Neural cell (in vitro differentiated cells): ENCODE results near the gene BZW1. TPM values are rescaled to one million over a fixed set of nuclear protein-coding genes. Genes with fewer than 3 reads are reported as not detected.

Experiments used
- H2AFZ ChIP-seq: fragments of 200-600, 300-800 bp; sonication (generic), shearing (Covaris generic); 2 replicates; pipeline ENCODE4 v1.6.0; 2014; ENCODE audit warnings: low read depth, mild to moderate bottlenecking, antibody characterized with exemption, low read length, moderate library complexity
- H3F3A ChIP-seq: fragments of 200-600 bp; shearing (Covaris generic); 2 replicates; pipeline ENCODE4 v1.6.1; 2016; ENCODE audit warnings: mild to moderate bottlenecking, moderate library complexity, mixed read lengths, antibody characterized with exemption, low read length; ENCODE audit not compliant: insufficient read depth, poor library complexity, severe bottlenecking
- H3K27ac ChIP-seq: fragments of 200-600, 300-800 bp; sonication (generic), shearing (Covaris generic); 2 replicates; pipeline ENCODE4 v1.5.1; 2014; ENCODE audit warnings: mild to moderate bottlenecking, low read length, moderate library complexity
- H3K27me3 ChIP-seq: fragments of 300-800, 200-600 bp; sonication (generic), shearing (Covaris generic); 2 replicates; pipeline ENCODE4 v1.6.0; 2014; ENCODE audit warnings: mild to moderate bottlenecking, low read depth, low read length, moderate library complexity; ENCODE audit not compliant: insufficient read depth
- H3K36me3 ChIP-seq: fragments of 300-800, 200-600 bp; sonication (generic), shearing (Covaris generic); 2 replicates; pipeline ENCODE4 v1.5.1; 2014; ENCODE audit warnings: mild to moderate bottlenecking, antibody characterized with exemption, low read length, moderate library complexity; ENCODE audit not compliant: insufficient read depth
- H3K4me2 ChIP-seq: fragments of 300-800, 200-600 bp; sonication (generic), shearing (Covaris generic); 2 replicates; pipeline ENCODE4 v1.6.0; 2014; ENCODE audit warnings: mild to moderate bottlenecking, low read length
- H3K4me3 ChIP-seq: fragments of 300-800, 200-600 bp; sonication (generic), shearing (Covaris generic); 2 replicates; pipeline ENCODE4 v1.5.1; 2014; ENCODE audit warnings: mild to moderate bottlenecking, low read length, moderate library complexity
- H3K79me2 ChIP-seq: fragments of 200-600 bp; shearing (Covaris generic); replicated peaks from 2 replicates; pipeline ENCODE4 v1.6.0; 2014; ENCODE audit warnings: mild to moderate bottlenecking, low read length, moderate library complexity; ENCODE audit not compliant: insufficient read depth
- H3K9ac ChIP-seq: fragments of 300-800, 200-600 bp; sonication (generic), shearing (Covaris generic); 2 replicates; pipeline ENCODE4 v1.6.1; 2016; ENCODE audit warnings: mild to moderate bottlenecking, low read length, mixed read lengths
- H3K9me2 ChIP-seq: fragments of 200-600 bp; shearing (Covaris generic); 2 replicates; pipeline ENCODE4 v1.6.1; 2016; ENCODE audit warnings: mild to moderate bottlenecking, low read length, mixed read lengths; ENCODE audit not compliant: insufficient read depth
- H3K9me3 ChIP-seq: fragments of 200-600, 300-800 bp; sonication (generic), shearing (Covaris generic); 2 replicates; pipeline ENCODE4 v1.6.1; 2016; ENCODE audit warnings: mild to moderate bottlenecking, mixed run types, low read length, moderate library complexity, mixed read lengths
- H4K20me1 ChIP-seq: fragments of 200-600 bp; shearing (Covaris generic); 2 replicates; pipeline ENCODE4 v1.6.1; 2016; ENCODE audit warnings: mild to moderate bottlenecking, mixed run types; ENCODE audit not compliant: insufficient read depth
- CTCF ChIP-seq: fragments of 450-650 bp; IDR thresholded peaks from 2 replicates; pipeline ENCODE4 v1.5.1; 2014; ENCODE audit warnings: antibody characterized with exemption, mild to moderate bottlenecking, moderate library complexity; ENCODE audit not compliant: poor library complexity, severe bottlenecking
- EP300 ChIP-seq: fragments of 450-650 bp; conservative IDR thresholded peaks from 2 replicates; pipeline ENCODE4 v1.6.1; 2014; ENCODE audit warnings: antibody characterized with exemption, mild to moderate bottlenecking, moderate library complexity; ENCODE audit not compliant: poor library complexity, severe bottlenecking
- EZH2 ChIP-seq: fragments of 200-600, 300-800 bp; shearing (Covaris generic), sonication (generic); IDR thresholded peaks from 2 replicates; pipeline ENCODE4 v1.6.1; 2014; ENCODE audit warnings: antibody characterized with exemption, low read length, borderline replicate concordance, mild to moderate bottlenecking; ENCODE audit not compliant: insufficient read depth, poor library complexity, severe bottlenecking
- MXI1 ChIP-seq: fragments of 450-650 bp; conservative IDR thresholded peaks from 2 replicates; pipeline ENCODE4 v1.6.1; 2014; ENCODE audit warnings: antibody characterized with exemption, mild to moderate bottlenecking; ENCODE audit not compliant: poor library complexity, severe bottlenecking
- POLR2AphosphoS5 ChIP-seq: IDR thresholded peaks from 2 replicates; pipeline ENCODE4 v1.6.1; 2012
- RAD21 ChIP-seq: fragments of 450-650 bp; conservative IDR thresholded peaks from 2 replicates; pipeline ENCODE4 v1.6.1; 2014; ENCODE audit warnings: antibody characterized with exemption, mild to moderate bottlenecking, moderate library complexity
- REST ChIP-seq: IDR thresholded peaks from 2 replicates; pipeline ENCODE4 v1.6.1; 2012; ENCODE audit warnings: borderline replicate concordance
- SMC3 ChIP-seq: fragments of 450-650 bp; conservative IDR thresholded peaks from 2 replicates; pipeline ENCODE4 v1.6.1; 2014; ENCODE audit warnings: antibody characterized with exemption, mild to moderate bottlenecking, moderate library complexity; ENCODE audit not compliant: poor library complexity
- TAF1 ChIP-seq: IDR thresholded peaks from 2 replicates; pipeline ENCODE4 v1.6.1; 2012; ENCODE audit warnings: low read depth
- polyA plus RNA-seq: library from polyadenylated mRNA; depleted of rRNA; stranded (reverse); fragments of >200 nt; gene quantifications from 2 replicates; pipeline ENCODE4 v1.2.3, GENCODE V29; 2014

The BZW1 gene
- polyA plus RNA-seq, 1 donor from 2014 or later: 291 TPM

GRCh38 chr2:200770847-200771246, 40.9 kb upstream of the BZW1 start:
- no peak overlapping the region for H3K4me2 ChIP-seq
- no peaks in the 10 kb centered on the region for H3K79me2 ChIP-seq
- no peaks in the 10 kb centered on the region for H3K9me2 ChIP-seq
- H3F3A ChIP-seq: no peaks in the 10 kb centered on the region
- no peak for TF ChIP-seq POLR2AphosphoS5
- no peak for TF ChIP-seq SMC3
- no peak for TF ChIP-seq EP300
- H3K9me3 ChIP-seq: no peaks in the 10 kb centered on the region
- no peak overlapping the region for H3K9ac ChIP-seq
- H2AFZ ChIP-seq: no peak overlapping the region
- no peak overlapping the region for H3K27ac ChIP-seq
- H3K27me3 ChIP-seq: no peaks in the 10 kb centered on the region
- H3K4me3 ChIP-seq: no peak overlapping the region
- H4K20me1 ChIP-seq: no peaks in the 10 kb centered on the region
- no peaks in the 10 kb centered on the region for H3K36me3 ChIP-seq

GRCh38 chr2:200772620-200773019, 39.1 kb upstream of the BZW1 start:
- Histone ChIP-seq H3K79me2 (no peaks in the 10 kb centered on the region), H2AFZ (no peak overlapping the region), H3K9me3 (no peaks in the 10 kb centered on the region), H3K27ac (no peak overlapping the region), H3K27me3 (no peaks in the 10 kb centered on the region), H3K4me2 (no peak overlapping the region), H4K20me1 (no peaks in the 10 kb centered on the region), H3F3A (no peaks in the 10 kb centered on the region), H3K36me3 (no peaks in the 10 kb centered on the region), H3K9me2 (no peaks in the 10 kb centered on the region), H3K9ac (no peak overlapping the region), H3K4me3 (no peak overlapping the region)
- TF ChIP-seq SMC3 (no peak), CTCF (no peak), MXI1 (no peak), REST (no peak), TAF1 (no peak), EZH2 (no peak), RAD21 (no peak), EP300 (no peak), POLR2AphosphoS5 (no peak)

- no peak for TF ChIP-seq REST
- no peak for TF ChIP-seq EP300
- no peak for TF ChIP-seq TAF1
- no peak for TF ChIP-seq EZH2
- no peak for TF ChIP-seq SMC3
- TF ChIP-seq CTCF: no peak
- no peak for TF ChIP-seq MXI1
- no peak for TF ChIP-seq POLR2AphosphoS5
- TF ChIP-seq RAD21: no peak
- Histone ChIP-seq H3K9me3 (no peaks in the 10 kb centered on the region), H3K4me2 (no peak overlapping the region), H2AFZ (no peak overlapping the region), H3F3A (no peaks in the 10 kb centered on the region), H3K9me2 (no peaks in the 10 kb centered on the region), H4K20me1 (no peaks in the 10 kb centered on the region), H3K27ac (no peak overlapping the region), H3K9ac (no peak overlapping the region), H3K27me3 (no peaks in the 10 kb centered on the region), H3K4me3 (no peak overlapping the region), H3K79me2 (no peaks in the 10 kb centered on the region), H3K36me3 (no peaks in the 10 kb centered on the region)
Measured at GRCh38 chr2:200773083-200773482, 38.6 kb upstream of the BZW1 start.
